ENCODE measurements around the gene ALDOA.

Gene ALDOA

GRCh38 chr16:30046178-30046577, 19.4 kb upstream of the ALDOA start:
- no peak for DNase-seq

DNA sequence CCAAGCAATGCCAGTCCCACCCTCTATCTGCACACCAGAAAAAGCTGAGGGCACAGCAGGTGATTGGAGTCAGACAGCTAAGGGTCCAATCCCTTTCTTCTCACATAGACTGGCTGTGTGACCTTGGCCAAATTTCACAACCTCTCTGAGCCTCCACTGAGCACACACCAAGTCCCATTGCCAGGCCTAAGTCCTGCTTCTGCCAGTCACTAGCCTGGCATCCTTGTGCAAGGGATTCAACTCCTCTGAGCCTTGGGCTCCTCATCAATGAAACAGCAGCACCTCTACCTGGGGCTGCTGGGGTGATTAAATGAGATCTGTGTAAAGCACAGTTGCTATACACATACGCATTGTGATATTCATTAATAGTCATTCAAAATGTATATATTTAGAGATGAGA, 19.0 kb upstream of the ALDOA start:
- no peak for DNase-seq

DNA sequence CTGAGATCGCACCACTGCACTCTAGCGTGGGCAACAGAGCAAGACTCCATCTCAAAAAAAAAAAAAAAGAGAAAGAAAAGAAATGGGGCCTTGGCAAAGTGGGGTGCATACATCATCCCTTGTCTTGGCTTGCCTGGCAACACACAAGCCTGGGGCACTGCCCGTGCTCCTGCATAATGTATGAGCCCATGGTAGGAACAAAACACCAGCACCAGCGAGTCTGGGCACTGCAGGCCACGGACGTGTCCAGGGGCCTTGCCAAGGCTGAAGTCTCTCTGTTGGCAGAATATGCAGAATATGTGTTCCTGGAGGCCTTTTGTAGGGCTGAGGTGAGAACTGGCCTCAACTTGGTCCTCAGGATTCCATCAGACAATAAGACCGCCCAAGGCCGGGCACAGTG, 15.7 kb upstream of the ALDOA start:
- no peak for DNase-seq

DNA sequence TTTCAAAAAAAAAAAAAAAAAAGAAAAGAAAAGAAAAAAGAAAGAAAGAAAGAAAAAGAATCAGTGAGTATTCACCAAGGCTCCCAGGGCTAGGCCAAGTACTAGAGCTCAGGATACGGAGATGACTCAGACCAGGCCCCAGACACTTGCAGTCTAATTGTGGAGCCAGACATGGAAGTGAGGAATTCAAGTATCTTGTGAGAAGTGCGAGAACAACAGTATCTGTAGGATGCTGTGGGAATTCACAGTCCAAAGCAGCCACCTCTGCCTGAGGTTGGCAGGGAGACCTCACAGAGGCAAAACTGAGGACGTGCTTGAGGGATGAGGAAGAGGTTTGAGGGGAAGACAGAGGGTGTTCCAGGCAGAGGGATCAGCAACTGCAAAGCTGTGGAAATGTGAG, 14.0 kb upstream of the ALDOA start:
- no peak for DNase-seq

DNA sequence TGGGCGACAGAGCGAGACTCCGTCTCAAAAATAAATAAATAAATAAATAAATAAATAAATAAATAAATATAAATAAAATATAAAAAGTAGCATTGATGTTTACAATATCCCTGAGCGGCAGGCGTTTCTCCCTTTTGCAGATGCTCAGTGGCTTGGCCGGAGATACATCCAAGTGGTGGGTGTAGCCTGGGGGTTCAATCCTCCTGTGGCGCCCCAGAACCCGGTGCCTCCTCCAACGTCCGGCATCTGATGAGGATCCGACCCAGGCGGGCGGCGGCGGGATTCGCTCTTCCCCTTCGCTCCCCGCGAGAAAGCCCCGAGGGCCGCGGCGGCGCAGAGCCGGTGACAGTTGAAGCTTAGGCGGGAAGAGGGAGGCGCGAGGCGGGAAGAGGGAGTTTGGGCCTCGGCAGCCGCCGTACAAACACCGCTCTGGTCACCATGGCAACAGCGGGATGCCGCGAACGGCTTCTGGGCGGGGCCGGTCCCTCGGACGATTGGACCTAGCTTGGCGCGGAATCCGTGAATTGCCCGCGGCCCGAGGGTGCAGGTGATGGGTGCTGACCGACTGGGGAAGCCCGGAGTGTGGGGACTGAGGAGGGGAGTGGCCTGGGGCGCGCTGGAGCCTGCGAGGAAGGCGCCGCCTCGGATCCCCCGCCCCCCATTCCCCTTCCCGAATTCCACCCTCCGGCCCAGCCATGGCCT, 12.7 kb upstream of the ALDOA start:
- peak; percentile 96 for DNase-seq

DNA sequence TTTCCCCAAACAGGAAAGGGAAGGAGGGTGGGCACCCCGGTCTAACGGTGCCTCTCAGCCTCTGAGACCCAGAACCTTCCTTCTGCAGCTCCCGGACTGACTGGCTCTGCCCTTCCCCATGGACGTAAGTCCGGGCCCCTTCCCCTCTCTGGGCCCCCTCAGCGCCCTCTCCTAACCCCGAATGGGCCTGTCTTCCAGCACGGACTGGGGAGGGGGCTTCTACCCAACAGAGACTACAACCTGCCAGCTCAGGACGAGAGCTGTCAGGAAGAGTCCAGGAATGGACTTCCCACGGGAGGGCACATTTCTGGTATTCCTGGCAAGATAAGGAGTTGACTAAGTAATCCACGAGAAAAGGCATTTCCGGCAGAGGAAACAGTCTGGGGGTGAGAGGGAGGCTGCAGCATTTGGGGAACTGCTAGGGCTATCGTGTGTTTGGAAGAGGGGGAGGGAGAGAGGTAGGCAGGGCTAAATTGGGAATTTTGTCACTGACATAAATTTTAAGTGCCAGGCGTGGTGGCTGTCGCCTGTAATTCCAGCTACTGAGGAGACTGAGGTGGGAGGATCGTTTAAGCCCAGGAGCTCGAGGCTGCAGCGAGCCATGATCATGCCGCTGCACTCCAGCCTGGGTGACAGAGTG, 12.1 kb upstream of the ALDOA start:
- DNase-seq: no peak

DNA sequence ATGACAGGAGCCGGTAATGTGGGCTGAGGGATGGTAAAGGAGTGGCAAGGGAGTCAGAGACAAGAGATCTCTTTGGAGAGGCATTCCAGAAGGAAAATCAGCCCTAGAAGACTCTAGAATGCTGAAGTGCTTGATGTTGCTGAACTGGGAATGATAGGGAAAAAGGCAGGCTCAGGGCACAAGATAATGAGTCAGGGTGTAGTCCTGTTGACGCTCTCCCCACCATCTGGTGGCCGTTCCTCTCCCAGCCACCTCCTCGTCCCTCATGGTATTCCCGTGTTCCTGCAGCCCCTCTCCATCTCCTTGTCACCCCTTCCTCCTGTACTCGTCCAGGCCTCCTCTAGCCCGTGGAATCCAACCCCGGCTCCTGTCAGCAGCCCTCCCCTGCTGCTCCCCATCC, 11.1 kb upstream of the ALDOA start:
- DNase-seq: no peak

- no peak for DNase-seq
These were observed 10.5 kb upstream of the ALDOA start for GRCh38 chr16:30054959-30055553.

DNA sequence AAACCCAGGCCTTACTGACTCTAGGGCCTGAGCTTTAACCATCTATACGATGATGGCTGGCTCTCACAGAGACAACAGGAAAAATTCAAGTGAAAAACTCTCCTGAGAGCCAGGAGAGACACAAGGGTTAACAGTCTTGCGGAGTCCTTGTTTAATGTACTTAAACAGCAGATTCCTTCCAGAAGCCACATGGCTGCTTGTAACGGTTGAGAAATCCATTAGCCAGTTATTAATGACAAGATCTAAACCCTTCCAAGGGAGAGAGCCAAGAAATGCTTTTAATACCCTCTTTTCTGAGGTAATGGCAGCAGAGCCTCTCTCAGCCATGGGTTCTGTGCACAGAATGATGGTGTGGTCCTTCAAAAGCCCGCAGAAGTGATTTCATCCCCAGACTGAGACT, 5.2 kb upstream of the ALDOA start:
- no peak for DNase-seq

DNA sequence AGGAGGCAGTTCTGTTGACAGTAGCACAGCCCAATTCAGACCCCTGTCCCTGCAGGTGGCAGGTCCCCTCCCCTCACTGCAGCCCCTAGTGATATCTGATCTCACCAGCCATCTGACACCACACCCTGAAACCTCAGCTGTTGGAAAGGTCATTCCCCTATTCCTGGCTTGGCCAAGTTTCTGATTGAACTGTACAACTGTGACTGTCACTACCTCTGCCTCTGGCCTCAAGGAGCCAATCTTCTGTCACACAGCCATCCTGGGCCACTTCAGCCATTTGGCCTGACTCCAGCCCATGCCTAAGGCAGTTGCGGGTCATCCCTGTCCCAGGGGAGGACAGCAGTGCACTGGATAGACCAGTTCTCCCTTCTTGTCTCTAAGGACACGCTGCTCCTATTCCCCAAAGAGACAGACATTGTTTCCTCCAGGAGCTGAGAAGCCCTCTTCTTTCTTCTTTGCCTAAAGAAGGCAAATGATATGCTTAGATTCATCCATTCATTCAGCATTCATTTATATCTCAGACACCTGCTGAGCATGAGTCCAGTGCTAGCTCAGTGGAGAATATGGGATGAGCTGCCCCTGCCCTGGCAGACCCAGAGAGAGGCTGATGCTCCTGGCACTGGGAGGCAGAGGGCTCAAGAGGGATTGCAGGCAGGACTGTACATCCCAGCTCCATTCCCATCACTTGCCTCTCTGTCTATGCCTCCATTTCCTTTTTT, 4.6 kb upstream of the ALDOA start:
- DNase-seq: no peak

GRCh38 chr16:30063278-30063892, 2.2 kb upstream of the ALDOA start:
- DNase-seq: no peak

DNA sequence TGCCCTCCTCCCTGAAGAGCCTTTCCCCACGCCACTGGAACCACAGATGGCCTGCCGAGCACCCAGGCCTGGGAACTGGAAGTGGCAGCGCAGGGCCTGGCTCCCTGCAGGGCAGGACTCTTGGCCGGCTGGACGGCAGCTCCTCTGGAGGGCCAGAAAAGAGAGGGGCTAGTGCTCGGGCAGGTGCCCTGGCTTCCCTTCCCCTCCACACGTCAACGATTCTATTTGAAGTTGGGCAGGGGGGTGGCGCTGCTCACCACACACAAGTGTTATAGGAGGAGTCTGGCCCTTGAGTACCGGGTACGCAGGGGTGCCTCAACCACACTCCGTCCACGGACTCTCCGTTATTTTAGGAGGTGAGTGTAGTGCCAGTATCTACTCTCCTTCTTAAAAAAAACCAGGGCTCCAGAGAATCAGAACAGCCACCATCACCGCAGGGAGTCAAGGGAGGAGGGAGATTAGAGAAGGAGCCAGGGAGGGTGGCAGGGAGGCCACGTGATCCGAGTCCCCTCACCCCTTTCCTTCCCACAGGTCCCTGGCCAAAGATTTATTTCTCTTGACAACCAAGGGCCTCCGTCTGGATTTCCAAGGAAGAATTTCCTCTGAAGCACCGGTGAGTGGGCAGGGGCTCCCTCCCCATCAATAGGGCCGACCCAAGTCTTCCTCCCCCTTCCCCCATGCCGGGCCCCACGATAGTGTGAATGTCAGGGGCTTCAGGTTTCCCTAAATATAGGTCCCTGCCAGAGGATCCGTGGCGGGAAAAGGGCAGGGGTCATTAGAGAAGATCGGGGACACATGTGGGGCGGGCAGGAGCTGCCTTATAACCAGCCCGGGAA, 1.4 kb upstream of the ALDOA start:
- peak; percentile 82 for DNase-seq

DNA sequence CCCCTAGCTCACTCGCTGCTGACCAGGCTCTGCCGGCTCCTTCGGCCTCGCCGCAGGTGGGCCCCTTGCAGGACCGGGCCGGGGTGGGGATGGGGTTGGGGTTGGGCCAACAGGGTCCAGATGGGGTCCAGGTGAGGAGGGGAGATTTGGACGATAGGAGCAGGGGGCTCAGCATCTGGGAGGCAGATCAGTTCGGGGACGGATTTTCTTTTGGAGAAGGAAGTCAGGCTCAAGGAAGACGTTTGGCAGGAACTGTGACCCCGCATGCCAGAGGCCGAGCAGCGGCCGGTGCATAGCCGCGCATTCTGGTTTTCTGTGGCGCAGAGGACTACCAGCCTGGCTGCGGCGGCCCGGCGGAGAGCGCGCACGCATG, 845 bp upstream of the ALDOA start:
- DNase-seq: no peak

DNA sequence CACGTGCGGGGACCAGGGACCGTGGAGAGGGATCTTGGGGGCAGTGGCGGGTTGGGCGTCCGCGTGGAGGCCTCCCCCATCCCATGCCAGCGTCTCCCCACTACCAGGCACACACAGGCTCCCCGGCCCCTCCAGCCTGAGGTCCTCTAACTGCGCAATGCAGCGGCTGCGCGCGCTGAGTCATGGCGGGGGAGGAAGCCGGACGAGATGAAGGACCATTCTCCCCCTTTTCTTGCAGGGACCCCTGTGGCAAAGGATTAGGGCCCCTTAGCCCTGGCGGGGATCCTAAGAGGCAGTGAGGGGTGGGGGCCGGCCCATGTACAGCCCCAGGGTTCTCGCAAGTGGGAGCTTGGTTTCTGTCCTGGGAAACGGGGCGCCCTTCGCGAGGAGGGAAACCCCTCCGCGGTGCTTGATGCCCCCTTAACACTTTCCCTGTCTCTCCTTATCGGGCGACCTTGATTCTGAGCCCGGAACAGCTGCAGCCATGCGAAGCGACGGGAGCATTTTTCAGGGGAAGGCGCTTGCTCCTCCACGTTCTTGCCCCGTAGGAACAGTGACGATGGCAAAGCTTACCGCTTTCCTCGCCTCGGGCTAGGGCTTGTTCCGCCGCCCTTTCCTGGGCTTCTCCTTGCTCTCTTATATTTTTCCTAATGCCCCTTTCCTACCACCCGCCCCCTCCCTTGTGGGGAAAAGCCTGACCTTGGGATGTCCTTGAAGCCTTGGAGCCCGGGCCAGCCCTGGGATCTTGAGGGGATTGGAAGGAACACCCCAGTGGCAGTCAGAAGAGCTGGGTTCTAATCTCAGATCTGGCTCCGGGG, 592 bp downstream of the ALDOA start:
- DNase-seq: peak; percentile 74

DNA sequence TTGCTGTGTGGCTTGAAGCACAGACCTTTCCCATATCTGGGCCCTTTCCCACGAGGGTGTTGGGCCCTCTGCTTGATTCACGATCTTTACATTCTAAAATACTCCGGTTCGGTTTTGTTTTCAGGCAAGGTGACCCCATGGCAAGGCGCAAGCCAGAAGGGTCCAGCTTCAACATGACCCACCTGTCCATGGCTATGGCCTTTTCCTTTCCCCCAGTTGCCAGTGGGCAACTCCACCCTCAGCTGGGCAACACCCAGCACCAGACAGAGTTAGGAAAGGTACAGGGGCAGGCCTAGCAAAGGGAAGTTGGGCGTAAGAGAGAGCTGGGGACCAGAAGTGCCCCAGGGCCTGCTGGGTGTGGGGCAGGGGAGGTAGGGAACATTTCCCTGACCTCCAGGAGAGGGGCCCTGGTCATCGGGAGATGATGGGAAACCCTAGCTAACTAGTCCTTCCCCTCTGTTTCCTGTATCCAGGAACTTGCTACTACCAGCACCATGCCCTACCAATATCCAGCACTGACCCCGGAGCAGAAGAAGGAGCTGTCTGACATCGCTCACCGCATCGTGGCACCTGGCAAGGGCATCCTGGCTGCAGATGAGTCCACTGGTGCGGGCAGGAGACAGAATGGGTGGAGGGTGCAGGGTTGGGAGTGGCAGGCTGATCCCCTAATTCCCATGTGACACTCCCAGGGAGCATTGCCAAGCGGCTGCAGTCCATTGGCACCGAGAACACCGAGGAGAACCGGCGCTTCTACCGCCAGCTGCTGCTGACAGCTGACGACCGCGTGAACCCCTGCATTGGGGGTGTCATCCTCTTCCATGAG, 1.4 kb downstream of the ALDOA start:
- DNase-seq: no peak

DNA sequence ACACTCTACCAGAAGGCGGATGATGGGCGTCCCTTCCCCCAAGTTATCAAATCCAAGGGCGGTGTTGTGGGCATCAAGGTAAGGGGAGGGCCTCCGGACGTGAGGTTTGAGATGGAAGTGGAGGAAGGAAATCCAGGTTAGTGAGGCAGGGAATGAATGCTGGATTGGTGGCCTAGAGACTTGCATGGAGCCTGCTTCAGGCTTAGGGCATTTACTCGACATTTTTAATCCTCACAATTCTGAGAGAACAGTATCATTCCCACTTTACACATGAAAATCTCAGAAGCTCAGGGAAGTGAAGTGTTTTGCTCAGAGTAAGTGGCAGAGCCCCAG, 2.0 kb downstream of the ALDOA start:
- DNase-seq: no peak

DNA sequence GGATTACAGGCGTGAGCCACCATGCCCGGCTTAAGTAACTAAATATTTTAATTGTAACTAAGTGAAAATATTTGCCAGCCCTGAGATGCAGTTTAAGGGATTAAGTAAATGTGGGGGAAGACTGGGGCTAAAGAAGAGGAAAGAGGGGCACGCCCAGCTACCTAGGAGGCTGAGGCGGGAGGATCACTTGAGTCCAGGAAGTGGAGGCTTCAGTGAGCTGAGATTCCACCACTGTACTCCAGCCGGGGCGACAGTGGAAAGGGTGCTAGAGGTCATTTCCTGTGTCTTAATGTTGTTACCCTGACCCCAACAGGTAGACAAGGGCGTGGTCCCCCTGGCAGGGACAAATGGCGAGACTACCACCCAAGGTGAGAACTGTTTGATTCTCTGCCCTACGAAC, 2.8 kb downstream of the ALDOA start:
- DNase-seq: no peak

- no peak for DNase-seq
These were observed 3.4 kb downstream of the ALDOA start for GRCh38 chr16:30068750-30069610.

- no peak for DNase-seq
These were observed 4.3 kb downstream of the ALDOA start for GRCh38 chr16:30069611-30070462.
